ENCODE measurements around the gene TNFAIP8. TPM values are rescaled to one million over a fixed set of nuclear protein-coding genes. Genes with fewer than 3 reads are reported as not detected.
A peak's percentile ranks its signal among the peaks of the same experiment; 100 is the strongest.

Gene TNFAIP8
- total and polyA plus RNA-seq, 2 donors (not counting 1 experiment from before 2014, with no cell fraction given), result 36.7 to 37.7 TPM

GRCh38 chr5:119346394-119346793 lies 9.4 kb upstream of the TNFAIP8 start:
- Histone ChIP-seq H3K9ac (ENCODE audit: insufficient read depth, low read length) (no peak overlapping the region), H2AFZ (ENCODE audit: low read length) (no peak overlapping the region), H3K4me1 (ENCODE audit: control insufficient read depth, extremely low read depth, insufficient read depth, low read length) (peaks cover 2% of the 10 kb centered on the region), H3K27ac (ENCODE audit: insufficient read depth, low read length) (no peak overlapping the region), H4K20me1 (ENCODE audit: control insufficient read depth, extremely low read depth, insufficient read depth, low read length) (no peaks in the 10 kb centered on the region), H3K36me3 (ENCODE audit: control insufficient read depth, insufficient read depth, low read length) (no peaks in the 10 kb centered on the region), H3K9me3 (ENCODE audit: control insufficient read depth, insufficient read depth, low read depth, low read length) (no peaks in the 10 kb centered on the region), H3K4me3 (replicated peaks in 1 of 4; ENCODE audit: control extremely low read depth in 1 of 4, insufficient read depth in 1 of 4, low read depth in 3 of 4, low read length in 4 of 4) (no peak overlapping the region), H3K27me3 (ENCODE audit: control insufficient read depth, insufficient read depth, low read length) (no peaks in the 10 kb centered on the region), H3K79me2 (ENCODE audit: control insufficient read depth, insufficient read depth, low read length) (no peaks in the 10 kb centered on the region), H3K4me2 (ENCODE audit: extremely low read depth, insufficient read depth, low read length) (no peak overlapping the region)
- TF ChIP-seq CTCF (conservative IDR thresholded peaks at IDR 0.05 in 1 of 2, IDR thresholded peaks at IDR 0.05 in 1 of 2; ENCODE audit: low read depth in 1 of 2, low read length in 2 of 2) (no peak), EZH2 (IDR thresholded peaks at IDR 0.05; ENCODE audit: low read length, missing control alignments) (no peak)
- DNase-seq (ENCODE audit: low read depth in 2 of 2), result no peak

GRCh38 chr5:119347574-119347973 lies 8.2 kb upstream of the TNFAIP8 start:
- Histone ChIP-seq H3K9ac (ENCODE audit: insufficient read depth, low read length) (no peak overlapping the region), H3K79me2 (ENCODE audit: control insufficient read depth, insufficient read depth, low read length) (no peaks in the 10 kb centered on the region), H3K9me3 (ENCODE audit: control insufficient read depth, insufficient read depth, low read depth, low read length) (no peaks in the 10 kb centered on the region), H3K4me2 (ENCODE audit: extremely low read depth, insufficient read depth, low read length) (no peak overlapping the region), H2AFZ (ENCODE audit: low read length) (no peak overlapping the region), H3K4me1 (ENCODE audit: control insufficient read depth, extremely low read depth, insufficient read depth, low read length) (peaks cover 2% of the 10 kb centered on the region), H3K36me3 (ENCODE audit: control insufficient read depth, insufficient read depth, low read length) (no peaks in the 10 kb centered on the region), H3K27ac (ENCODE audit: insufficient read depth, low read length) (no peak overlapping the region), H3K4me3 (replicated peaks in 1 of 4; ENCODE audit: control extremely low read depth in 1 of 4, insufficient read depth in 1 of 4, low read depth in 3 of 4, low read length in 4 of 4) (no peak overlapping the region), H3K27me3 (ENCODE audit: control insufficient read depth, insufficient read depth, low read length) (no peaks in the 10 kb centered on the region), H4K20me1 (ENCODE audit: control insufficient read depth, extremely low read depth, insufficient read depth, low read length) (no peaks in the 10 kb centered on the region)
- TF ChIP-seq CTCF (conservative IDR thresholded peaks at IDR 0.05 in 1 of 2, IDR thresholded peaks at IDR 0.05 in 1 of 2; ENCODE audit: low read depth in 1 of 2, low read length in 2 of 2), result no peak
- no peak for DNase-seq (ENCODE audit: low read depth in 2 of 2)

GRCh38 chr5:119347991-119348390 lies 7.8 kb upstream of the TNFAIP8 start:
- no peak for TF ChIP-seq EZH2 (IDR thresholded peaks at IDR 0.05; ENCODE audit: low read length, missing control alignments)
- TF ChIP-seq CTCF (conservative IDR thresholded peaks at IDR 0.05 in 1 of 2, IDR thresholded peaks at IDR 0.05 in 1 of 2; ENCODE audit: low read depth in 1 of 2, low read length in 2 of 2), result peak in 1 of 2 donors; percentile 4
- Histone ChIP-seq H3K4me2 (ENCODE audit: extremely low read depth, insufficient read depth, low read length) (no peak overlapping the region), H3K79me2 (ENCODE audit: control insufficient read depth, insufficient read depth, low read length) (no peaks in the 10 kb centered on the region), H3K27ac (ENCODE audit: insufficient read depth, low read length) (no peak overlapping the region), H3K4me3 (replicated peaks in 1 of 4; ENCODE audit: control extremely low read depth in 1 of 4, insufficient read depth in 1 of 4, low read depth in 3 of 4, low read length in 4 of 4) (no peak overlapping the region), H3K9me3 (ENCODE audit: control insufficient read depth, insufficient read depth, low read depth, low read length) (no peaks in the 10 kb centered on the region), H3K36me3 (ENCODE audit: control insufficient read depth, insufficient read depth, low read length) (no peaks in the 10 kb centered on the region), H4K20me1 (ENCODE audit: control insufficient read depth, extremely low read depth, insufficient read depth, low read length) (no peaks in the 10 kb centered on the region), H3K4me1 (ENCODE audit: control insufficient read depth, extremely low read depth, insufficient read depth, low read length) (peaks cover 2% of the 10 kb centered on the region), H3K9ac (ENCODE audit: insufficient read depth, low read length) (no peak overlapping the region), H2AFZ (ENCODE audit: low read length) (no peak overlapping the region), H3K27me3 (ENCODE audit: control insufficient read depth, insufficient read depth, low read length) (no peaks in the 10 kb centered on the region)
- DNase-seq (ENCODE audit: low read depth in 2 of 2), result peak; percentile 55 to 64
